Activated CD4-positive, alpha-beta T cell treated with anti-CD3 and anti-CD28 coated beads for 24 hours (primary cell): ENCODE results near the gene NHLRC1.

Source experiments
- DNase-seq, 2 donors: peaks; one replicate each; pipeline ENCODE4 v3.0.0-alpha.2; 2020; ENCODE audit warnings: low read depth in 2 of 2

Gene NHLRC1

GRCh38 chr6:18087396-18088165 is 34.9 kb downstream of the NHLRC1 start:
- no peak for DNase-seq

- DNase-seq: no peak
These were observed 41.3 kb downstream of the NHLRC1 start for GRCh38 chr6:18081025-18081668.

GRCh38 chr6:18080544-18080943 is 41.9 kb downstream of the NHLRC1 start:
- DNase-seq: no peak

- no peak for DNase-seq
These were observed 43.6 kb downstream of the NHLRC1 start for GRCh38 chr6:18078866-18079265.

- DNase-seq: no peak
These were observed 46.2 kb downstream of the NHLRC1 start for GRCh38 chr6:18076231-18076630.

- DNase-seq: no peak
These were observed 49.6 kb downstream of the NHLRC1 start for GRCh38 chr6:18072841-18073240.

GRCh38 chr6:18070486-18070885 is 52.0 kb downstream of the NHLRC1 start:
- no peak for DNase-seq
